Osteoblast (primary cell): ENCODE results near the gene RIPPLY2. TPM values are rescaled to one million over a fixed set of nuclear protein-coding genes. Genes with fewer than 3 reads are reported as not detected.

Source experiments
- DNase-seq: peaks from one replicate; pipeline ENCODE4 v3.0.0; 2011; ENCODE audit warnings: low spot score, mixed read lengths; ENCODE audit not compliant: insufficient read length; ENCODE audit errors: missing footprints
- H2AFZ ChIP-seq: 2 replicates; pipeline ENCODE4 v1.6.0; 2011; ENCODE audit warnings: mild to moderate bottlenecking, low read length
- H3K27ac ChIP-seq: 2 replicates; pipeline ENCODE4 v1.5.1; 2011; ENCODE audit warnings: mild to moderate bottlenecking, low read depth, low read length, moderate library complexity
- H3K27me3 ChIP-seq: 2 replicates; pipeline ENCODE4 v1.6.0; 2012; ENCODE audit warnings: mild to moderate bottlenecking, control low read depth, inconsistent platforms, low read length, moderate library complexity; ENCODE audit not compliant: insufficient read depth
- H3K36me3 ChIP-seq: 2 replicates; pipeline ENCODE4 v1.5.1; 2011; ENCODE audit warnings: mild to moderate bottlenecking, low read length, control low read depth, moderate library complexity; ENCODE audit not compliant: insufficient read depth
- H3K4me1 ChIP-seq: 2 replicates; pipeline ENCODE4 v1.5.1; 2011; ENCODE audit warnings: mild to moderate bottlenecking, low read length, control low read depth, moderate library complexity; ENCODE audit not compliant: insufficient read depth
- H3K4me2 ChIP-seq: 2 replicates; pipeline ENCODE4 v1.6.0; 2011; ENCODE audit warnings: mild to moderate bottlenecking, low read length; ENCODE audit not compliant: insufficient read depth
- H3K4me3 ChIP-seq: fragments of 200-600 bp; sonication (generic); 3 replicates; pipeline ENCODE4 v1.5.1; 2012; ENCODE audit warnings: mild to moderate bottlenecking, low read length, inconsistent platforms; ENCODE audit not compliant: insufficient read depth
- H3K79me2 ChIP-seq: 2 replicates; pipeline ENCODE4 v1.6.0; 2012; ENCODE audit warnings: mild to moderate bottlenecking, low read length, control low read depth, inconsistent platforms; ENCODE audit not compliant: insufficient read depth
- H3K9me3 ChIP-seq: 2 replicates; pipeline ENCODE4 v1.5.1; 2011; ENCODE audit warnings: low read depth, low read length, control low read depth
- H4K20me1 ChIP-seq: 2 replicates; pipeline ENCODE4 v1.6.0; 2012; ENCODE audit warnings: mild to moderate bottlenecking, low read length, control low read depth; ENCODE audit not compliant: insufficient read depth
- total RNA-seq: library from RNA; depleted of rRNA; stranded (reverse); fragments of >200 nt; gene quantifications from 2 replicates; pipeline ENCODE4 v1.2.3, GENCODE V29; 2012
- TF ChIP-seq, protein P1 (sequence below): IDR thresholded peaks from 2 replicates; pipeline ENCODE4 v1.5.1; 2011; ENCODE audit warnings: mild to moderate bottlenecking, low read depth, low read length, moderate library complexity; ENCODE audit errors: extremely low read depth

The RIPPLY2 gene
- total RNA-seq, 1 donor: not detected

DNA sequence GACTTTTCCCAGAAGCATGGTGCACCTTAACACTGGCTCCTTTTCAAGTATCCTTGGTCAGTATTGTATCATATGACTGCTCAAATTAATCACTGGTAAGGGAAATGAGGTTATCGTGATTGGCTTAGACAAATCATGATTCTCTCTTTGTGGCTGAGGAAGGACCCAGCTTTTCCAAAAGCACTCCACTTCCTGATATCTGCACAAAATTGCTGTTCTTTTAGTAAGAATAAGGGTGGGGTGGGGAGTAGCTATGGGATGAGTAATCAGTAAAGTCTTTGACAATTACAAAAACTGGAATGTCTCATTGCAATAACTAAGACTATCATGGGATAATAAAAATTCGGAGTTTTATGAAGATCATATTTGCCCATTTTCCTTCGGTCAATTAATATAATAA, 9.0 kb upstream of the RIPPLY2 start:
- Histone ChIP-seq H3K27ac (no peak overlapping the region), H3K4me1 (no peaks in the 10 kb centered on the region), H3K27me3 (no peaks in the 10 kb centered on the region), H3K79me2 (no peaks in the 10 kb centered on the region), H3K9me3 (peaks cover 4% of the 10 kb centered on the region), H4K20me1 (no peaks in the 10 kb centered on the region), H3K36me3 (no peaks in the 10 kb centered on the region), H3K4me3 (no peak overlapping the region), H2AFZ (no peak overlapping the region), H3K4me2 (no peak overlapping the region)
- TF ChIP-seq, protein P1, sequence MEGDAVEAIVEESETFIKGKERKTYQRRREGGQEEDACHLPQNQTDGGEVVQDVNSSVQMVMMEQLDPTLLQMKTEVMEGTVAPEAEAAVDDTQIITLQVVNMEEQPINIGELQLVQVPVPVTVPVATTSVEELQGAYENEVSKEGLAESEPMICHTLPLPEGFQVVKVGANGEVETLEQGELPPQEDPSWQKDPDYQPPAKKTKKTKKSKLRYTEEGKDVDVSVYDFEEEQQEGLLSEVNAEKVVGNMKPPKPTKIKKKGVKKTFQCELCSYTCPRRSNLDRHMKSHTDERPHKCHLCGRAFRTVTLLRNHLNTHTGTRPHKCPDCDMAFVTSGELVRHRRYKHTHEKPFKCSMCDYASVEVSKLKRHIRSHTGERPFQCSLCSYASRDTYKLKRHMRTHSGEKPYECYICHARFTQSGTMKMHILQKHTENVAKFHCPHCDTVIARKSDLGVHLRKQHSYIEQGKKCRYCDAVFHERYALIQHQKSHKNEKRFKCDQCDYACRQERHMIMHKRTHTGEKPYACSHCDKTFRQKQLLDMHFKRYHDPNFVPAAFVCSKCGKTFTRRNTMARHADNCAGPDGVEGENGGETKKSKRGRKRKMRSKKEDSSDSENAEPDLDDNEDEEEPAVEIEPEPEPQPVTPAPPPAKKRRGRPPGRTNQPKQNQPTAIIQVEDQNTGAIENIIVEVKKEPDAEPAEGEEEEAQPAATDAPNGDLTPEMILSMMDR: no peak
- DNase-seq: peak; percentile 25

DNA sequence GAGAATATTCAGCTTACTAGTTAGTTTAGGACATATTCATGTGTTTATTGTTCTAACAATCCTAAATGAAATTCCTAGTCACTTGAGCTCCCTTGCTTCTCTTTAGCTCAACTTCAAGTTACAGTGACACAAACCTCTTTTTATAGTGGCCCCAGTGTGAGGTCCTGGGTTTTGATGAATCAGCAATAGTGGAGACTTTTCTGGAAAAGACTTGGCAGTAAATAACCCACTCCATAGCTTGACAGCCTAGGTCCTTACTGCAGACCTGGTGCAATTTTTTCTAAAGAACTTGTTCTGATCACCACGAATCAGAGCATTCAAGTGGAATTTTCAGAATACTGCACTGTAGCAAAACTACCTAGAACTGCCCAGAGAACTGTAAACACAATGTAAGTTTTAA, 6.9 kb upstream of the RIPPLY2 start:
- no peak for DNase-seq
- Histone ChIP-seq H3K4me2 (no peak overlapping the region), H4K20me1 (no peaks in the 10 kb centered on the region), H3K27me3 (peaks cover 4% of the 10 kb centered on the region), H3K4me3 (no peak overlapping the region), H3K4me1 (no peaks in the 10 kb centered on the region), H2AFZ (no peak overlapping the region), H3K36me3 (no peaks in the 10 kb centered on the region), H3K27ac (no peak overlapping the region), H3K79me2 (no peaks in the 10 kb centered on the region), H3K9me3 (peaks cover under 1% of the 10 kb centered on the region)
- TF ChIP-seq, protein P1: no peak

DNA sequence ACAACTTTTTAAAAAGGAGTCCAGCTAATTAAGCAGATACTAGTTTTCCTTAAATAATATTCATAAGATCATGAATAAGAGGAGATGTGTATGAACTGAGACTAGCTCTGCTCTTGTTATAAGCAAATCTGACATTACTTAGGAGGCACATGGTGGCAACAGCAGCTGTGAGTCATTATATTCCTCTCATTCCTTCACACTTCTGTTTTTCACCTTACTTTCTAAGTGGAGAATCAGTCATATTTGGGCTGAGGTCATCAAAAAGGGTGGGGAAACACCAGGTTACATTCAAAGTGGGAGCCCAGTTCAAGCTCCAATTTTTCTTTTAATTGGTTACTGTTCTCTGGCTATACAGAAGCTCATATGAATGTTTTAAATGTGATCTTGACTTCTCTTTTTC, 6.0 kb upstream of the RIPPLY2 start:
- H3K4me1 ChIP-seq: no peaks in the 10 kb centered on the region
- TF ChIP-seq, protein P1: no peak
- no peaks in the 10 kb centered on the region for H4K20me1 ChIP-seq
- no peak overlapping the region for H3K27ac ChIP-seq
- no peak overlapping the region for H3K4me2 ChIP-seq
- no peaks in the 10 kb centered on the region for H3K79me2 ChIP-seq
- peaks cover 7% of the 10 kb centered on the region for H3K27me3 ChIP-seq
- no peak overlapping the region for H2AFZ ChIP-seq
- no peaks in the 10 kb centered on the region for H3K9me3 ChIP-seq
- H3K36me3 ChIP-seq: no peaks in the 10 kb centered on the region
- DNase-seq: no peak
- no peak overlapping the region for H3K4me3 ChIP-seq

DNA sequence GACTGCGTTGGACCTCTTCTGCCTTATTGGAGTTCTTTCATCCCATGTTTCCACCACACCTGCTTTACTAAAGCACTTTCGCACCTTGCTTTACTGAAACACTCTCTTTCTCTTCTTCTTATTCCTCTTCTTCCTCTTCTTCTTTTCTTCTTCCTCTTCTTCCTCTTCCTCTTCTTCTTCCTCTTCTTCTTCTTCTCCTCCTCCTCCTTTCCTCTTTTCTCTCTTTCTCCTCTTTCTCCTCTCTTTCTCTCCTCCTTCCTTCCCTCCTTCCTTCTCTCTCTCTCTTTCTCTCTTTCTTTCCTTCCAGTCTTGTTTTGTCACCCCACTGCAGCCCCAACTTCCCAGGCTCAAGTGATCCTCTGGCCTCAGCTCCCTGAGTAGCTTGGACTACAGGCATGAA, 4.0 kb upstream of the RIPPLY2 start:
- Histone ChIP-seq H3K79me2 (no peaks in the 10 kb centered on the region), H3K4me2 (no peak overlapping the region), H3K9me3 (no peaks in the 10 kb centered on the region), H3K4me1 (peaks cover 2% of the 10 kb centered on the region), H3K36me3 (no peaks in the 10 kb centered on the region), H3K4me3 (no peak overlapping the region), H4K20me1 (no peaks in the 10 kb centered on the region), H3K27ac (no peak overlapping the region), H2AFZ (no peak overlapping the region), H3K27me3 (peaks cover 25% of the 10 kb centered on the region)
- TF ChIP-seq, protein P1: no peak
- no peak for DNase-seq
